Measurements from ENCODE around the gene PRPF6. TPM values are rescaled to one million over a fixed set of nuclear protein-coding genes. Genes with fewer than 3 reads are reported as not detected.

The PRPF6 gene
- total and polyA plus RNA-seq, 2 of the 13 experiments (the other 11 are each of a cell fraction or from before 2014, with no cell fraction given) = 63.7 to 101 TPM

GRCh38 chr20:63964412-63964811 lies 16.5 kb upstream of the PRPF6 start (continued):
- no peak for TF ChIP-seq ZNF7 (CRISPR knock-in tag; IDR thresholded peaks at IDR 0.05)
- TF ChIP-seq SP4 (CRISPR knock-in tag; IDR thresholded peaks at IDR 0.05) = no peak
- no peak for TF ChIP-seq ZNF691 (CRISPR knock-in tag; IDR thresholded peaks at IDR 0.05; ENCODE audit: borderline replicate concordance, low read depth)
- TF ChIP-seq ZNF644 (CRISPR knock-in tag; IDR thresholded peaks at IDR 0.05; ENCODE audit: low read depth) = no peak
- TF ChIP-seq ZNF709 (CRISPR knock-in tag; IDR thresholded peaks at IDR 0.05) = no peak
- peak; percentile 66 for TF ChIP-seq RBM22 (optimal IDR thresholded peaks at IDR 0.05; ENCODE audit: low read length)
- TF ChIP-seq PHB2 (IDR thresholded peaks at IDR 0.05; ENCODE audit: partially characterized antibody) = no peak
- TF ChIP-seq POLR2G (IDR thresholded peaks at IDR 0.05; ENCODE audit: low read depth, low read length) = peak; percentile 33; the same call in 1 of the 2 replicates
- TF ChIP-seq PHF21A (CRISPR knock-in tag; IDR thresholded peaks at IDR 0.05) = no peak
- no peak for TF ChIP-seq FOXA1 (IDR thresholded peaks at IDR 0.05)
- no peak for TF ChIP-seq FOXA1 (CRISPR knock-in tag; IDR thresholded peaks at IDR 0.05)
- TF ChIP-seq ZNF331 (CRISPR knock-in tag; IDR thresholded peaks at IDR 0.05) = no peak
- no peak for TF ChIP-seq CREB3 (CRISPR knock-in tag; IDR thresholded peaks at IDR 0.05)
- no peak for TF ChIP-seq FLYWCH1 (CRISPR knock-in tag; IDR thresholded peaks at IDR 0.05)
- TF ChIP-seq HOXA7 (CRISPR knock-in tag; IDR thresholded peaks at IDR 0.05) = no peak

Data from HepG2 (cell line).